Thyroid gland (tissue), 4 donors: ENCODE data around the gene KCNS3.

Experiments
- CTCF ChIP-seq, 6 experiments: fragments of 200-600 bp in 3 of 6; fragments of 450-650 bp in 3 of 6; sonication (generic) in 3 of 6; IDR thresholded peaks; one replicate each; pipeline ENCODE4 v1.5.1; 2016 to 2019; ENCODE audit warnings: antibody characterized with exemption in 6 of 6, mild to moderate bottlenecking in 2 of 6, inconsistent platforms in 1 of 6, moderate library complexity in 1 of 6
- POLR2A ChIP-seq, 2 donors: fragments of 450-650 bp; IDR thresholded peaks; one replicate each; pipeline ENCODE4 v1.6.1; 2017; ENCODE audit warnings: antibody characterized with exemption in 2 of 2, mild to moderate bottlenecking in 2 of 2, moderate library complexity in 1 of 2

DNA sequence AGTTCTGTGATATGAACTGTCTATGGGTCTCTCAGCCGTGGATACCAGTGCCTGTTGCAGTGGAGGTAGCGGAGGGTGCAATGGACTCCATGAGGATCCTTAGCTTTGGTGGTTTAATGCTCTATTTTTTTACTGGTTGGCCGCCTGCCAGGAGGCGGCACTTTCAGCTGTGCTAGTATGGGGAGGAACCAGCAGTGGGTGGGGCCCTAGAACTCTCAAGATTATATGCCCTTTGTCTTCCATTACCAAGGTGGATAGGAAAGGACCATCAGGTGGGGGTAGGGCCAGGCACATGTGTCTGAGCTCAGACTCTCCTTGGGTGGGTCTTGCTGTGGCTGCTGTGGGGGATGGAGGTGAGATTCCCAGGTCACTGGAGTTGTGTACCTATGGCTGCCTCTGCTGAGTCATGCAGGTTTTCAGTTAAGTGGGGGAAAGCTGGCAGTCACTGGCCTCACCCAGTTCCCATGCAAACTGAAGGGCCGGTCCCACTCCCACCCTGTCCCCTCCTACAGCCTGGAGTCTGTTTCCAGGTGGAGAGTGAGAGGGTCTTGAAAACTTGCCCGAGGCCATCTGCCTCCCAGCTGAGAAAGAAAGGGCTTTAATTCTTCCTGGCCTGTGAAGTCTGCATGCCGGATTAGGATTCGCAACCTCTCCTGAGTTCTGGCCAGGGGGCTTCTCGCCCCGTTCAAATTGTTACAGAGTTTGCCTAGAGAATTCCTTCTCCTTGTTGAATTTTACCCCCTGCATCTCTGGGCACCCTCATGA lies 14.5 kb downstream of the KCNS3 start:
- TF ChIP-seq CTCF (IDR thresholded peaks at IDR 0.05) (no peak), POLR2A (IDR thresholded peaks at IDR 0.05) (no peak)
